Stomach (tissue), 4 donors: ENCODE measurements around the gene FHOD3.

ENCODE experiments used
- EP300 ChIP-seq: sonication (generic); formaldehyde crosslinking; IDR thresholded peaks from one replicate; pipeline ENCODE4 v1.6.1; 2017; ENCODE audit warnings: antibody characterized with exemption
- POLR2A ChIP-seq, 4 donors: fragments of 450-650 bp; IDR thresholded peaks; one replicate each; pipeline ENCODE4 v1.6.1; 2016; ENCODE audit warnings: antibody characterized with exemption in 4 of 4, control low read depth in 2 of 4, mild to moderate bottlenecking in 1 of 4, moderate library complexity in 1 of 4
- POLR2AphosphoS5 ChIP-seq, 3 donors: sonication (generic); formaldehyde crosslinking; IDR thresholded peaks; one replicate each; pipeline ENCODE4 v1.6.1; 2016; ENCODE audit warnings: antibody characterized with exemption in 3 of 3
- TF ChIP-seq, protein P1 (sequence below), 7 experiments: fragments of 450-650 bp in 4 of 7; fragments of 200-600 bp in 3 of 7; sonication (generic) in 3 of 7; IDR thresholded peaks; one replicate each; pipeline ENCODE4 v1.5.1; 2016 to 2019; ENCODE audit warnings: antibody characterized with exemption in 7 of 7, control low read depth in 2 of 7, mild to moderate bottlenecking in 1 of 7

DNA sequence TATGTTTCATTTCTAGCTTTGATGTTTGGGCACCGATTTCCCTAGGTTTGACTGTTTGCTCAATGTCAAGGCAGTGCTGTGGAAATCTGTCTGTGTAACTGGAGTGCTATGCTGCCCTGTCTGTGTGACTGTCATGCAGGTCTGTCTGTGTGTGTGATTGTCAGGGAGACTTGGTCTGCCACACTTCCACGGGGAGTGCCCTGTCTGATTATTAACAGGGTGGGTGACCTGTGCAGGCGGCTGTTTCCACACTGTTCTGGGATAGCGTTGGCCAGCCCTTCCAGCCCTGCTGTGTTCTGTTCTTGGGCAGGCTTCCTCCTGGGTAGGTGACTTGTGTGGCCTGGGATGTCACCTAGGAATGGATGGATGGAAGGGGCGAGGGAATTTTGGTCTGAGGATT, 85.3 kb downstream of the FHOD3 start:
- TF ChIP-seq, protein P1, sequence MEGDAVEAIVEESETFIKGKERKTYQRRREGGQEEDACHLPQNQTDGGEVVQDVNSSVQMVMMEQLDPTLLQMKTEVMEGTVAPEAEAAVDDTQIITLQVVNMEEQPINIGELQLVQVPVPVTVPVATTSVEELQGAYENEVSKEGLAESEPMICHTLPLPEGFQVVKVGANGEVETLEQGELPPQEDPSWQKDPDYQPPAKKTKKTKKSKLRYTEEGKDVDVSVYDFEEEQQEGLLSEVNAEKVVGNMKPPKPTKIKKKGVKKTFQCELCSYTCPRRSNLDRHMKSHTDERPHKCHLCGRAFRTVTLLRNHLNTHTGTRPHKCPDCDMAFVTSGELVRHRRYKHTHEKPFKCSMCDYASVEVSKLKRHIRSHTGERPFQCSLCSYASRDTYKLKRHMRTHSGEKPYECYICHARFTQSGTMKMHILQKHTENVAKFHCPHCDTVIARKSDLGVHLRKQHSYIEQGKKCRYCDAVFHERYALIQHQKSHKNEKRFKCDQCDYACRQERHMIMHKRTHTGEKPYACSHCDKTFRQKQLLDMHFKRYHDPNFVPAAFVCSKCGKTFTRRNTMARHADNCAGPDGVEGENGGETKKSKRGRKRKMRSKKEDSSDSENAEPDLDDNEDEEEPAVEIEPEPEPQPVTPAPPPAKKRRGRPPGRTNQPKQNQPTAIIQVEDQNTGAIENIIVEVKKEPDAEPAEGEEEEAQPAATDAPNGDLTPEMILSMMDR (IDR thresholded peaks at IDR 0.05): no peak
- TF ChIP-seq POLR2A (IDR thresholded peaks at IDR 0.05) (no peak), POLR2AphosphoS5 (IDR thresholded peaks at IDR 0.05) (no peak), EP300 (no peak)
